Fibroblast of skin of left quadriceps (primary cell): Measurements from ENCODE around the gene TEKT1.

ENCODE experiments used
- DNase-seq, 2 experiments: peaks; one replicate each; pipeline ENCODE4 v3.0.0-alpha.2; 2013; ENCODE audit warnings: low read depth in 2 of 2

The TEKT1 gene

GRCh38 chr17:6761779-6762178 lies 69.8 kb downstream of the TEKT1 start:
- DNase-seq = no peak

- DNase-seq = no peak
These were observed 73.8 kb downstream of the TEKT1 start for GRCh38 chr17:6757747-6758146.

GRCh38 chr17:6756425-6757031 lies 75.0 kb downstream of the TEKT1 start:
- DNase-seq = no peak

- DNase-seq = no peak
These were observed 75.8 kb downstream of the TEKT1 start, which contains the start of gene XAF1 for GRCh38 chr17:6755731-6756184. TSS of gene XAF1 (plus strand) at chr17:6756046. CDS start at chr17:6756079, 33 bp downstream.

- DNase-seq = peak; percentile 15 to 17
These were observed 76.2 kb downstream of the TEKT1 start for GRCh38 chr17:6755281-6755680.

GRCh38 chr17:6753546-6753945 lies 78.0 kb downstream of the TEKT1 start:
- DNase-seq = no peak

GRCh38 chr17:6753006-6753445 lies 78.5 kb downstream of the TEKT1 start:
- DNase-seq = peak; percentile 79 to 80

- peak; percentile 99 for DNase-seq
These were observed 79.2 kb downstream of the TEKT1 start for GRCh38 chr17:6752068-6752909.

- DNase-seq = peak in 1 of 2 experiments; percentile 10
These were observed 82.0 kb downstream of the TEKT1 start for GRCh38 chr17:6749519-6749918.

- DNase-seq = no peak
These were observed 82.9 kb downstream of the TEKT1 start for GRCh38 chr17:6748617-6749016.
